ENCODE results near the gene CYP1A2.

The CYP1A2 gene

DNA sequence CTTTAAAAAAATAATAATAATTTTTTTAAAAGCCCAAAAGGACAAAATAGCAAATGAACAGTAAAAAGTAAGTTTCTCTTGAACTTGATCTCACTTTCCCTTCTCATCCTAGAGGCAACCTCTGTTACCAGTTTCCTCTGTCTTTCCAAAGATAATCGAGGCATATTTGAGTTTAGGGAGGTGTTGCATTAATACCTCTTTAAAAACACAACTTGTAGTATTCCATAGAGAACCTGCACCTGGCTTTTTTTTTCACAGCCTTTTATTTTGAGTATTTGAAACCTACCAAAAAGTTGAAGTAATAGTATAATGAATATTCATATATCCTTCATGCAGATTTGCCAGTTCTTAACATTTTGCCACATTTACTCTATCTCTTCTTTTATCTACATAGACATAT lies 42.4 kb downstream of the CYP1A2 start:
- no peak for DNase-seq

DNA sequence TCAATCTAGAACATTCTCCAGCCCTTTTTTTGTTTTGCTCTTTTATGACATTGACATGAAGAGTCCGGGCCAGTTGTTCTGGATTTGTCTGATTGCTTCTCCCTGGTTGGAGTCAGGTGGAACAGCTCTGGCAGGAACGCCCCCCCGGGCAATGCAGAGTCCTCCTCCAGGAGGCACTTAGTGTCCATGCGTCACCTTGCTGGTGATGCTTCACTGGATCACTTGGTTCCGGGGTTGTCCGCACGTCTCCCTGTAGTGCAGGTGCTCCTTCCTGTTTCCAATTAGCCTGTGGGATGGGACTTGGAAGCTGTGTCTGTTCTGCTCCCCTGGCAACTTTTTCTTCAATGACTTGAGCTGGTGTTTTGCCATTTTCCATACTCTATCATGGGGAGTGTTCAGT lies 43.0 kb downstream of the CYP1A2 start:
- no peak for DNase-seq

DNA sequence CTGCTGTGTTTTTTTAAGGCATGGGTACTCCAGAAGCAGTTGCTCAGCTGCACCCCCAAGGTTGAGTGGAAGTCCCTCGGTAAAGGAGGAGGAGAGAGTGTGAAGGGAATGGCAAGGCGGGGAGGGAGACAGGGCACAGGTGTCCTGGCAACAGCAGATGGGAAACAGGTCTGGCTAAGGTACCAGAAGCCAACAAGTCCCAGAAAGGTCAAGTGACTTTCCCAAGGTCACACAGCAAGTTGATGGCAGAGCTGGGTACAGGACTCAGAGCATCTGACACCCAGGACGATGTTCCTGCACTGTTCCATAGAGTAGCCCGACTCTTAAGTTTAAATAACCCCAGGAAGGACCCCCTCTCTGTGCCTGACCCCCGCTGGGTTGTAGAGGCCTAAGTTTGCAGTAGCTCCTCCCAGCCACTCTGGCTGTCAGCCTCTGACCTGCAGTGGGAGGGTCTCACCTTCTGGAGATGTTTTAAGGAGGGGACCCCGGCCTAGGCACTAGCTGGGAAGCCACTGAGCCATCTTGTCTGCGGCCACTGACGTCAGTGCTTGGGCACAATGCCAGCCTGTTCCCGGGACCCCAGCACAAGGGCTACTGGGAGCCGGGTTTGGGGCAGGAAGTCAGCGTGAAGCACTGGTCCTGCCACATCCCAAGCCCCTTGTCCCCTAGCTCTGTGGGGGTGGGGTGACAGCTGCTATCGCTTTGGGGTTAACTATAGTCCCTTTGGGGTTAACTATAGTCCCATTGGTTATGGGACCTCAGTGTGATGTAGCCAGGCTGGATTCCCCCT lies 43.8 kb downstream of the CYP1A2 start:
- DNase-seq, result no peak

DNA sequence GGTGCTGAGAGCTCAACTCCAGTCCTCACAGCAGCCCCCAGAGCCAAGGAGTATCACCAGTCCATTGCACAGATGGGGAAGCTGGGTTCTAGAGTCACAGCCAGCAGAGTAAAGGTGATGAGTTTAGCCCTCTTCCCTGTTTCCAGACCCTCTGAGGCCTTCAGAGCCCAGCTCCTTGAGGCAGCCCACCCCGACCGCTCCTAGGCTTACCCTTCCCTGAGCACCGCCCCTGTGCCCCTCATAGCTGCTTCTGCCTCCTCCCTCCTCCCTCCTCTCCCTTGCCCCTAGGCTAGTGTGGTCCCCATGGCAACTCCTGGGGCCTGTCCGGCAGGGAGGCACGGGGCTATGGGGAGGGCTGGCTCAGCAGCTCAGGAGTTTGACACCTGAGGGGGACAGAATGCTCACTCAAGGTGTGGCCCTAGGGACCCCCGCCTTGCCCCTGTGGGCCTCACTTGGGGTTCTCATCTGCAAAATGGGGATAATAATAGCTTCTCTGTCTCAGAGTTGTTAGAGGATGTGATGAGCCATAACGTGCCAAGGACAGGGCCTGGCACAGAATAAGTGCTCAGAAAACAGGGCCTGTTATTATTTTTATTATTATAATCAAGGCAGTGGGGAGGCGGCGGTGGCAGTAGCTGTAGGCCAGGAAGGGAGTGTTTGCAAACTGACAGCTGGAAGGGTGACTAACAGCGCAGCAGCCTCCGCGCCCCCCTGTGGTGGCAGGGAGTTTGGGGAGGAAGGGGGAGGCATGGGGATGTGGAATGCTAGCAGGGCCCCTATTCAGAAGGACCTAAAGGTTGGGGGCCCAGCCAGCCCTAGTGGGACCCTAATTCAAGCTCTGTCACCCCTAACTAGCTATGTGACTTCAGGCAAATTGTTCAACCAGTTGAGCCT lies 44.7 kb downstream of the CYP1A2 start:
- DNase-seq, result no peak

DNA sequence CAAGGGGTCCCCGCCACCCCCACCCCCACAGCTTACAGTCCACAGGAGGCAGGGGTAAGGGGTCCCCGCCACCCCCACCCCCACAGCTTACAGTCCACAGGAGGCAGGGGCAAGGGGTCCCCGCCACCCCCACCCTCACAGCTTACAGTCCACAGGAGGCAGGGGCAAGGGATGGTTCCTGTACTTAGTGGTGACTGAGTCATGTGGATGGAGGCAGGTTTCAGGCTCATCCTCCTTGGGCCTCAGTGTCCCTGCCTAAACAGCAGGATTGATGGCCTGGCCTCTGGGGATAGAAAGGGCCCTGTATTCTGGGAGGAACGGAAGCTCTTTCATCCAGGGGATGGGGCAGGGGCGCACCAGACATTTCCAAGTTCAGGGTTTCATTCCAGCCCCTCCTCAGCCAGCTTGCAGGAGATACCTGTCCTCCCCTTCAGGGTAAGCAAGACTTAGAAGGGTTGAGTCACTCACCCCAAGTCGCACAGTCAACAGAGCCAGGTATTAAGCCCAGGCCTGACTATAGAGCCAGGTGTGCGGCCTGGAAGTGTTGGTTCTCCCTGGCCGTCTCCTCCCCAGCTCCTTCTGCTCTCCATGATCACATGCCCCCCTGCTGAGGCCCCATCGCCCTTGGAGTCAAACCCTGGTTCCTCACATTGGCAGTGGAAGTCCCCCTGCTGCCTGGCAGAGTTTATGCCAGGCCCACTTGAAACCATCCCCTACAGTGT lies 45.8 kb downstream of the CYP1A2 start:
- DNase-seq, result no peak

DNA sequence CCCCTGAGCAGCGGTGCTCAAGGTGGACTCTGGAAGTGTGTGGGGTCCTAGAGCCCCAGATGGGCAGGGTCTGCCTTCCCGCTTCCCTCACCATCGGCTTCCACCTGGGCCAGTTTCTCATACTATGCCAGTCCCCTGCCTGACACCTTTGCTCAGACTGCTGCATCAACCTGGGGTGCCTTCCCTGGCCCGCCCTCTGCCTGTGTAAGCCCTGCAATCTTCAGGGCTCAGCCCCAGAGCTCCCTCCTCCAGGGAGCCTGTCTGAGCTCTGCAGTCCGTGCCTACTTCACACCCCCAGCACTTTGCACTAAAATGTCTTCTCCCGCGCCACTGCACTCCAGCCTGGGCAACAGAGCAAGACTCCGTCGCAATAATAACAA lies 46.3 kb downstream of the CYP1A2 start:
- DNase-seq, result no peak

DNA sequence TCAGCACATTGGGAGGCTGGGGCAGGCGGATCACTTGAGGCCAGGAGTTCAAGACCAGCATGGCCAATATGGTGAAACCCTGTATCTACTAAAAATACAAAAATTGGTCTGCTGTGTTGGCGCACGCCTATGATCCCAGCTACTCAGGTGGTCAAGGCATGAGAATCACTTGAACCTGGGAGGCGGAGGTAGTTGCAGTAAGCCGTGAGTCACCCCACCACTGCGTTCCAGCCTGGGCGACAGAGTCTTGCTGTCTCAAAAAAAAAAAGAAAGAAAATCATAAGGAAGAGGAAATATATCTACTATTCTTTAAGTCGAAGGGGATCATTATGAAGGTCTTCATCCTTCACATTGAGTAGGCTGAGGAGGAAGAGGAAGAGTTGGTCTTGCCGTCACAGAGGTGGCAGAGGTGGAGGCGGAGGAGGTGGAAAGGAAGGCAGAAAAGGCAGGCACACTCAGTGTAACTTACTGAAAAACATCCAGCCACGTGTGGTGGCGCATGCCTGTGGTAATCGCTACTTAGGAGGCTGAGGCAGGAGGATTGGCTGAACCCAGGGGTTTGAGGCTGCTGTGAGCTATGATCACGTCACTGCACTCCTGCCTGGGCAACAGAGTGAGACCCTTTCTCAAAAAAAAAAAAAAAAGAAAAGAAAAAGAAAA lies 47.5 kb downstream of the CYP1A2 start:
- DNase-seq, result no peak

DNA sequence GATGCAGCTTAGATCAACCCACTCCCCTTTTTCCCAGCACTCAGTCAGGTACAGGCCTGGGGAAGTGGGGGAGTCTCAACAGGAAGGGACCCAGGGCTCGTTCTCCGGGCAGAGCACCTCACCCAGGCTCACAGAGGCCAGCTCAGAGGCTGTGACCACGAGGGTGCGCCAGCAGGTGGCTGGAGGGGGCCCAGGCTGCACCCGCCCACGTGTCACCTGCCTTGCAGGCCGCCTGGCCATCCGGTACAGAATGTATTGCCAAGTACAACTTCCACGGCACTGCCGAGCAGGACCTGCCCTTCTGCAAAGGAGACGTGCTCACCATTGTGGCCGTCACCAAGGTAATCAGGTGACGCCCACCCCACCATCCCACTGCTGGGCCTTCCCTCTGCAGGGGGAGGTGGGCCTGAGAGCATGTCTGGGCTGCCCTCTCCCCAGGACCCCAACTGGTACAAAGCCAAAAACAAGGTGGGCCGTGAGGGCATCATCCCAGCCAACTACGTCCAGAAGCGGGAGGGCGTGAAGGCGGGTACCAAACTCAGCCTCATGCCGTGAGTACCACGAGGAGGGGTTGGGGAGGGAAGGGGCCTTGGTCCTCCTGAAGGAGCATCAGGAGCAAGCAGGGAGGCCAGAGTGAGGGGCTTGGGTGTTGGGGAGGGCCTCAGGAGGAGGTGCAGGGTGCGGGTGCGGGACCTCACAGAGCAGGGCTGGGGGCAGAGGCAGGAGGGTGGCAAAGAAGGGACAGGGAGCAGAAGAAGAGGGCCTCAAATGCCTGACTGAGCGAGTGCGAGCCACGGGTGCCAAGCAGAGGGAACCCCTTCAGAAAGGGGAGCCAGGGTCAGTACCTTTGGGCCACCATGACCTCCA lies 50.0 kb downstream of the CYP1A2 start:
- no peak for DNase-seq

DNA sequence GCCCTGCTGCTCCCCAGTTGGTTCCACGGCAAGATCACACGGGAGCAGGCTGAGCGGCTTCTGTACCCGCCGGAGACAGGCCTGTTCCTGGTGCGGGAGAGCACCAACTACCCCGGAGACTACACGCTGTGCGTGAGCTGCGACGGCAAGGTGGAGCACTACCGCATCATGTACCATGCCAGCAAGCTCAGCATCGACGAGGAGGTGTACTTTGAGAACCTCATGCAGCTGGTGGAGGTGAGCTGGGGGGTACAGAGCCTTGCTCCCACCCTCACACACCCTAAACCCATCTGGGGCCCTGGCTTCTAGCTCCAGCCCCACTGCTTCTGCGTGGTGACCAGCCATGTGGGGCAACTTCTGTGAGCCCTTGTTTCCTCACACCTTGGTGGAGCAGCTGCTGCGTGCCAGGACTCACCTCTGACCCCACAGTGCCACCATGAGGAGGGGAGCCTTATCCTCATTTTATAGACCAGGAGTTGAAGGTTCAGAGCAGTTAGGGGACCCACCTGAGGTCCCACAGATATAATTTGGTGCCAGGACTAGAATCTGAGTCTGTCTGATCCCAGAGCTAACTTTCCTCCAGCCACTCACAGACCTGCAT lies 50.7 kb downstream of the CYP1A2 start:
- DNase-seq, result peak; percentile 37

DNA sequence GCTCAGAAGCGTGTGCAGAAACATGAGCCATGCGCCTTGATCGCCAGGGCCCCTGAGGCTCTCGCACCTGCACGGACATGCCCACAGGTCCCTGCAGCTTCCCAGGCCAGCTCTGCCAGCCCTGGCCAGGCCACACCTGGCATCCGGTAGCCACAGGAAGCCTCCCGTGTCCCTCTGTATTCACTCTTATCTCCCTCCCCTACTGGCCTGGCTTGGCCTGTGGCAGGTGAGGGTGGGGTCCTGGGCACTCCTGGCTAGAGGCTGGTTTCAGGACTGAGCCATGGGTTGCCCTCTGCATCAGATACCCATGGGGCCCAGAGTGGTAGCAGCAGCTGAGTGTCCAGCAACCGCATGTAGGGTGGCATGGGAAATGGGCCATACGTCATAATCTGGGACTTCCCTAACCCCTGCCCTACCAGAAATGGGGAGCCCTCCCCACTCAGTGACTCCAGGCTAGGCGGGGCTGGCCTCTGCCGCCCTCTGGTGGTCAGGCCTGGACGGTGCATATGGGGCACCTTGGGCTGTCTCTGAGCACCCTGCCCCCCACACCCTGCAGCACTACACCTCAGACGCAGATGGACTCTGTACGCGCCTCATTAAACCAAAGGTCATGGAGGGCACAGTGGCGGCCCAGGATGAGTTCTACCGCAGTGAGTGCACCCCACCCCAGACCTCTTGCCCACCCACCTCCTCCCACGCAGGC lies 51.4 kb downstream of the CYP1A2 start:
- DNase-seq, result peak; percentile 73

DNA sequence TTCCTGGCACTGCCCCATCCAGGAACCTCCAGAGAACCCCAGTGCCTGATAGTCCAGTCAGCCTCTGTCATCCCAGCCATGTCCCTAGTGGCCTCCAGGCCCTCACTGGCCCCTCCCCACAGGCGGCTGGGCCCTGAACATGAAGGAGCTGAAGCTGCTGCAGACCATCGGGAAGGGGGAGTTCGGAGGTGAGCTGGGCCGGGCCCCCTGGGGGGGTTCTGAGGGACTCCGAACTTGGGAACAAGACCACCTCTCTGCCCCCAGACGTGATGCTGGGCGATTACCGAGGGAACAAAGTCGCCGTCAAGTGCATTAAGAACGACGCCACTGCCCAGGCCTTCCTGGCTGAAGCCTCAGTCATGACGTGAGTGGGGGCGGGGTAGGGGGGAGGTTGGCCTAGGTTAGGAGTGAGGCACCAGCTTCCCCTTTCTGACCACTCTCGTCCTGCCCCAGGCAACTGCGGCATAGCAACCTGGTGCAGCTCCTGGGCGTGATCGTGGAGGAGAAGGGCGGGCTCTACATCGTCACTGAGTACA lies 52.0 kb downstream of the CYP1A2 start:
- DNase-seq, result no peak

DNA sequence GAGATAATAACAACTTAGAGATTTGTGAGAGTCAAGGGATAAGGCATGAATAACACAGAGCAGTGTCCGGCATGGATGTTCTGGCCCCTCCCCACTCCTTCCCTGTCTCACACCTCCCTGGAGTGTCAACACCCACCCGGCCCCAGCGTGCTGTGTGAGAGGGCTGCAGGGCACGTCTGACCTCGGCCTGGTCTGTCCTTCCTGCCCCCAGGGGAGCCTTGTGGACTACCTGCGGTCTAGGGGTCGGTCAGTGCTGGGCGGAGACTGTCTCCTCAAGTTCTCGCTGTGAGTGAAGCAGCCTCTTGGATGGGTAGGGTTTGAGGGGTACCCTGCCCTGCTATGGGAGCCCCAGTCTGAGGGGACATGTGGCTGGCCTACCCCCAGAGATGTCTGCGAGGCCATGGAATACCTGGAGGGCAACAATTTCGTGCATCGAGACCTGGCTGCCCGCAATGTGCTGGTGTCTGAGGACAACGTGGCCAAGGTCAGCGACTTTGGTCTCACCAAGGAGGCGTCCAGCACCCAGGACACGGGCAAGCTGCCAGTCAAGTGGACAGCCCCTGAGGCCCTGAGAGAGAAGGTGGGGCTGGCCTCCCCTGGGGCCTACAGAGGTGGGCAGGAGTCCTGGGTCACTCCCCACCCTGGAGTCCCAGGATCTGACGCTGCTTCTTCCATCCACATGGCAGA lies 52.8 kb downstream of the CYP1A2 start:
- DNase-seq, result no peak

DNA sequence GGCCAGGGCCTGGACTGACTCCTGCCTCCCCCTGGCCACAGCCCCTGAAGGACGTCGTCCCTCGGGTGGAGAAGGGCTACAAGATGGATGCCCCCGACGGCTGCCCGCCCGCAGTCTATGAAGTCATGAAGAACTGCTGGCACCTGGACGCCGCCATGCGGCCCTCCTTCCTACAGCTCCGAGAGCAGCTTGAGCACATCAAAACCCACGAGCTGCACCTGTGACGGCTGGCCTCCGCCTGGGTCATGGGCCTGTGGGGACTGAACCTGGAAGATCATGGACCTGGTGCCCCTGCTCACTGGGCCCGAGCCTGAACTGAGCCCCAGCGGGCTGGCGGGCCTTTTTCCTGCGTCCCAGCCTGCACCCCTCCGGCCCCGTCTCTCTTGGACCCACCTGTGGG lies 53.6 kb downstream of the CYP1A2 start:
- DNase-seq, result no peak

DNA sequence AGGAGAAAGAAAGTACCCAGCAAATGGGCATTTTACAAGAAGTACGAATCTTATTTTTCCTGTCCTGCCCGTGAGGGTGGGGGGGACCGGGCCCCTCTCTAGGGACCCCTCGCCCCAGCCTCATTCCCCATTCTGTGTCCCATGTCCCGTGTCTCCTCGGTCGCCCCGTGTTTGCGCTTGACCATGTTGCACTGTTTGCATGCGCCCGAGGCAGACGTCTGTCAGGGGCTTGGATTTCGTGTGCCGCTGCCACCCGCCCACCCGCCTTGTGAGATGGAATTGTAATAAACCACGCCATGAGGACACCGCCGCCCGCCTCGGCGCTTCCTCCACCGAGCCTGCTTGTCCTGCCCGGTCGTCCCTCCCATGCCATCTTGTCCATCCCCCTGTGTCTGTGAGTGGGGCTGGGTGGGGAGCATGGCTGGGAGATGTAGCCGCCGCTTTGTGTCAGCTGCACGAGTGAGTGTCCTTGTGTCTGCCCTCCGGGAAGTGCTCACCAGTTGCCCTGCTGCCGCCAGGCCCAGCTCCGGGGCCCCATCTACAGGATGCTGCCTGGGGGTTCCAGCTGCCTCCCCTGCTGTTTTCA lies 54.3 kb downstream of the CYP1A2 start:
- no peak for DNase-seq

DNA sequence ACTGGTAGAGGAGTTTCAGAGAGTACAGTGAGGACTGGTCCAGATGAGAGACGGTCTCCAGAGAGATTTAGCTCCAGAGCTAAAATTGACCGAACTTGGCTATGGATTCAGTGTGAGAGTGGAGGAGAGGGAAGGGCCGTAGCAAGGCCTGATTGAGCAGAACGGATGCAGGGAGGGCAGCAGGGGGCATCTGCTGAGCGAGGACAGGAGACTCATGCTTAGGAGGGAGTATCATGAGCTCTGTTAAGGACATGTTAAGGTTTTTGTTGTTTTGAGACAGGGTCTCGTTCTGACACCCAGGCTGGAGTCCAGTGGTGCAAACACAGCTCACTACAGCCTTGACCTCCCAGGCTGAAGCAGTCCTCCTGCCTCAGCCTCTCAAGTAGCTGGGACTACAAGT lies 56.3 kb downstream of the CYP1A2 start:
- DNase-seq, result no peak

All from NK-92 treated with Interleukin-12 subunit alpha and Interleukin-12 subunit beta, amount 100 ng/mL, for 24 hours (cell line).